IPS DF 6.9 (cell line): ENCODE results near the gene CPB1.
"Not testable (repeated sequence)": the region's sequence is repeated elsewhere in the genome, so short reads cannot be mapped to it uniquely, and the experiment has no call there.

Source experiments
- DNase-seq: peaks from one replicate; pipeline ENCODE4 v3.0.0-alpha.2; 2013; ENCODE audit warnings: low read depth, low spot score
- H3K27ac ChIP-seq: one replicate; pipeline ENCODE4 v1.5.1; 2013; ENCODE audit warnings: low read length, control low read depth
- H3K27me3 ChIP-seq: 2 replicates; pipeline ENCODE4 v1.6.1; 2013; ENCODE audit warnings: mild to moderate bottlenecking, low read length; ENCODE audit not compliant: control insufficient read depth, insufficient read depth
- H3K36me3 ChIP-seq: 2 replicates; pipeline ENCODE4 v1.6.1; 2013; ENCODE audit warnings: low read length; ENCODE audit not compliant: control insufficient read depth, insufficient read depth
- H3K4me1 ChIP-seq: 2 replicates; pipeline ENCODE4 v1.6.1; 2013; ENCODE audit warnings: low read length; ENCODE audit not compliant: control insufficient read depth, insufficient read depth
- H3K4me3 ChIP-seq: 2 replicates; pipeline ENCODE4 v1.5.1; 2013; ENCODE audit warnings: mild to moderate bottlenecking, low read length
- H3K9me3 ChIP-seq: 2 replicates; pipeline ENCODE4 v1.6.1; 2013; ENCODE audit warnings: low read length, inconsistent platforms; ENCODE audit not compliant: control insufficient read depth, insufficient read depth
- WGBS: extraction: QIAGEN DNeasy Blood & Tissue Kit; methylation state at CpG from one replicate; pipeline ENCODE4 v1.1.7; 2013; ENCODE audit warnings: mixed read lengths, missing lambda C conversion rate; ENCODE audit not compliant: insufficient read length, insufficient coverage; 5-methylcytosine and 5-hydroxymethylcytosine counted together

Gene CPB1

DNA sequence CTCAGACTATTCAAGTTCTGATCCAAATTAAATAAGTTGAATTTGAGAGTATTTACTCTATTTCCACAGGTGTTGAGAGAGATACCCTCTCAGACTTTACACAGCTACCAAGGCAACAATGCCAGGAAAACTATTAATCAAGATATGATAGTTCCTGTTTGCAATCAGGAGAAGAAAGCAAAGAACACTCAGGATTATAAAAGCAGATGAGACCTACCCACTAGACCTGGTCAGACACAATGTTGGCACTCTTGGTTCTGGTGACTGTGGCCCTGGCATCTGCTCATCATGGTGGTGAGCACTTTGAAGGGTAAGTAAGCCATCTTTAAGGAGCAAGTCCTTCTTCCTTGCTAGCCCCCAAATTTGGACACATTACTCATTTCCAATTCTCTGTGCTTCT is at the start of gene CPB1:
Gene CPB1 (plus strand): TSS at position 227 of the 400 bp plus-strand sequence. CDS start 13 bp downstream, at position 240.
- DNase-seq: no peak
- Histone ChIP-seq H3K9me3 (no peaks in the 10 kb centered on the region), H3K27me3 (no peaks in the 10 kb centered on the region)

DNA sequence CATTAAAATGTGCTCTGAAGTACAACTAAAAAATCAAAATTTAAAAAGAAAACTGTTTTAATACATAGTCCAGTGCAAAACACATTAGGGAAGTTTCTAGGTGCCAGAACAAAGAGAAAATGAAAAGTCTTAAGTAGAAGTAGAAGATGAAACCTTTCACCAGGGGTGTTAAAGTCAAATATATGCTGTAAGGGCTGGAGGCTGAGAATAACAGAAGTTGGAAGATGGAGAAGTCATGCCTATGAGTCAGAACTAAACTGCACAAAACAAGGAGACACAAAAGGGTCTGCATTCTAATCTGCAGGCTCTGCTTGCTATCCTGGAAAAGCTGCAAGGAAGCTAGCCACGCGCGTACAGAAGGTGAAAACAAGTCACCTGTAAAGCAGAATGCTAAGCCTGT is 48.7 kb upstream of the CPB1 start:
- WGBS: no CpG with 5 or more reads among the region's 3 CpGs

More for the DNA sequence above, at the start of gene CPB1:
- Histone ChIP-seq H3K27ac (no peak within 1 kb of the TSS), H3K4me3 (no peak within 1 kb of the TSS), H3K36me3 (no peaks in the 10 kb centered on the region), H3K4me1 (no peaks in the 10 kb centered on the region)

DNA sequence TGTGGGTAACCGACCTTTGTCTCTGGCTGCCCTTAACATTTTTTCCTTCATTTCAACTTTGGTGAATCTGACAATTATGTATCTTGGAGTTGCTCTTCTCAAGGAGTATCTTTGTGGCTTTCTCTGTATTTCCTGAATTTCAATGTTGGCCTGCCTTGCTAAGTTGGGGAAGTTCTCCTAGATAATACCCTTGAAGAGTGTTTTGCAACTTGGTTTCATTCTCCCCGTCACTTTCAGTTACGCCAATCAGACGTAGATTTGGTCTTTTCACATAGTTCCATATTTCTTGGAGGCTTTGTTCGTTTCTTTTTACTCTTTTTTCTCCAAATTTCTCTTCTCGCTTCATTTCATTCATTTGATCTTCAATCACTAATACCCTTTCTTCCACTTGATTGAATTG is 42.6 kb upstream of the CPB1 start:
- not testable (repeated sequence) for H3K36me3 ChIP-seq, H3K4me3 ChIP-seq, DNase-seq, H3K27me3 ChIP-seq, H3K9me3 ChIP-seq, H3K4me1 ChIP-seq, H3K27ac ChIP-seq
- WGBS: no CpG with 5 or more reads among the region's 6 CpGs

More for the DNA sequence above, 48.7 kb upstream of the CPB1 start:
- H3K4me1 ChIP-seq: no peaks in the 10 kb centered on the region
- H3K4me3 ChIP-seq: no peak overlapping the region
- H3K27me3 ChIP-seq: no peaks in the 10 kb centered on the region
- H3K27ac ChIP-seq: no peak overlapping the region
- H3K36me3 ChIP-seq: no peaks in the 10 kb centered on the region
- DNase-seq: no peak
- H3K9me3 ChIP-seq: no peaks in the 10 kb centered on the region

GRCh38 chr3:148786159-148786558 is 41.5 kb upstream of the CPB1 start:
- H3K27ac ChIP-seq, H3K9me3 ChIP-seq, H3K4me3 ChIP-seq, DNase-seq, H3K4me1 ChIP-seq, H3K36me3 ChIP-seq, H3K27me3 ChIP-seq: not testable (repeated sequence)
- WGBS: no CpG with 5 or more reads among the region's 9 CpGs

GRCh38 chr3:148789146-148789545 is 38.5 kb upstream of the CPB1 start:
- Histone ChIP-seq H3K27me3 (no peaks in the 10 kb centered on the region), H3K36me3 (no peaks in the 10 kb centered on the region)

DNA sequence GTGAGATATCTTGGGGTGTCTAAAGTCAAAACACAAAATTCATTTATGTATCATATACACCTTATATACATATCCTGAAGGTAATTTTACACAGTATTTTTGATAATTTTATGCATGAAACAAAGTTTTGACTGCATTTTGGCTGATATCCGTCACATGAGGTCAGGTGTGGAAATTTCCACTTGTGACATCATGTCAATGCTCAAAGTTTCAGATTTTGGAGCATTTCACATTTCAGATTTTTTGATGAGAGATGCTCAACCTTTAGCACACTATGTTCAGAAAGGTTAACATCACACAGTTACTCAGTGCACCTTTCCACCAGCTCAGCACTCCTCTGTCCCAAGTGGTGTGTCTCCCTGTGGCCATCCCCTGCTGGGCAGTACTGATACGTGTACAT is 37.7 kb upstream of the CPB1 start:
- Histone ChIP-seq H3K9me3 (no peaks in the 10 kb centered on the region), H3K27me3 (no peaks in the 10 kb centered on the region), H3K4me1 (no peaks in the 10 kb centered on the region), H3K4me3 (no peak overlapping the region), H3K36me3 (no peaks in the 10 kb centered on the region), H3K27ac (no peak overlapping the region)
- WGBS: no CpG with 5 or more reads among the region's 2 CpGs
- DNase-seq: no peak

More at GRCh38 chr3:148789146-148789545, 38.5 kb upstream of the CPB1 start:
- no CpG with 5 or more reads among the region's 6 CpGs for WGBS
- Histone ChIP-seq H3K4me1 (no peaks in the 10 kb centered on the region), H3K9me3 (no peaks in the 10 kb centered on the region), H3K27ac (no peak overlapping the region), H3K4me3 (no peak overlapping the region)
- DNase-seq: no peak

DNA sequence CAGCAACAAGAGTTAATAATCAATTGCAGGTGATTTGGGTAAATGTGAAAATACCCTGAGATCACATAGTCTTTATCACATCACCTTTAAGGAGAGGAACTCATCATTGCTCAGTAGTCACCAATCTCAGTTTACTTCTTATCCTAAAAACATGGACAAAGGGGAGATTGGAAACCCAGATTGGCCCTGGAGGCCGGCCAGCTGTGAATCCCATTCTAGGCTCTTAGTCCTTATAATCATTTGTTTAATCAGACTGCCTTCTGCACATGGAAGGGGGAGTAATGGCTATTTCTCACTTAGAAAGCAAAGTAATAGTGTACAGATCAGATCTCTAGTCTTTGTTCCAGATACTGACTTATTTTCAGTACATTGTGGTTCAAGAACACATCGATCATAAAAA is 37.2 kb upstream of the CPB1 start:
- Histone ChIP-seq H3K36me3 (no peaks in the 10 kb centered on the region), H3K27me3 (no peaks in the 10 kb centered on the region), H3K4me1 (no peaks in the 10 kb centered on the region), H3K9me3 (no peaks in the 10 kb centered on the region), H3K27ac (no peak overlapping the region), H3K4me3 (no peak overlapping the region)
- WGBS: no CpG with 5 or more reads among the region's 2 CpGs
- no peak for DNase-seq

GRCh38 chr3:148790851-148791735 is 36.5 kb upstream of the CPB1 start:
- H3K4me1 ChIP-seq: no peaks in the 10 kb centered on the region
- no peak overlapping the region for H3K27ac ChIP-seq
- no peak for DNase-seq
- no peaks in the 10 kb centered on the region for H3K9me3 ChIP-seq
- no CpG with 5 or more reads among the region's 6 CpGs for WGBS
- H3K27me3 ChIP-seq: no peaks in the 10 kb centered on the region
- no peaks in the 10 kb centered on the region for H3K36me3 ChIP-seq
- H3K4me3 ChIP-seq: no peak overlapping the region

DNA sequence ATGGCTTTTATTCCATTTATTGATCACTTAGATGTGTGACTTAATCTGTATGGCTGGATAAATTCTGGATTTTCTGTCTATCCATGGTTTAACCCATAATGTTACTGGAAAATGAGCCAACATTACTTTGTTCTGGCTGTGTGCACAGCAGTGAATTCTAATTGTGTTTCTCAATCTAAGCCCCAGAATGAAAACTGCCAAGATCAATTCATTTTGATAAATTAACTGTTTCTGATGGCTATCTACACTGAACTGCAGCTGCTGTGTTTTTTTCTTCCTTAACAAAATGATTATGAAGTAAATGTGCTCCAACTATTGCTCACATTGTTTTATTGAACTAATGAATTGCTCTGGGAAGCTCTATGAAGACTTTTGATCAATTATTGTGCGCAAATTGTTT is 35.7 kb upstream of the CPB1 start:
- H3K27ac ChIP-seq: no peak overlapping the region
- H3K4me3 ChIP-seq: no peak overlapping the region
- DNase-seq: no peak
- no CpG with 5 or more reads among the region's 1 CpG for WGBS
- H3K36me3 ChIP-seq: no peaks in the 10 kb centered on the region
- no peaks in the 10 kb centered on the region for H3K27me3 ChIP-seq
- H3K4me1 ChIP-seq: no peaks in the 10 kb centered on the region
- H3K9me3 ChIP-seq: no peaks in the 10 kb centered on the region

- no peak for DNase-seq
- H3K27me3 ChIP-seq: no peaks in the 10 kb centered on the region
- no CpG with 5 or more reads among the region's 1 CpG for whole genome bisulfite sequencing
- no peaks in the 10 kb centered on the region for H3K4me1 ChIP-seq
- H3K27ac ChIP-seq: no peak overlapping the region
- no peak overlapping the region for H3K4me3 ChIP-seq
- H3K9me3 ChIP-seq: no peaks in the 10 kb centered on the region
- no peaks in the 10 kb centered on the region for H3K36me3 ChIP-seq
Observed at GRCh38 chr3:148792516-148792915, 35.1 kb upstream of the CPB1 start.

GRCh38 chr3:148796799-148797198 is 30.8 kb upstream of the CPB1 start:
- no peak for DNase-seq
- no CpG with 5 or more reads among the region's 1 CpG for WGBS
- Histone ChIP-seq H3K36me3 (no peaks in the 10 kb centered on the region), H3K4me3 (no peak overlapping the region), H3K27me3 (no peaks in the 10 kb centered on the region), H3K27ac (no peak overlapping the region), H3K4me1 (peaks cover 2% of the 10 kb centered on the region; the same call in 1 of the 2 replicates), H3K9me3 (no peaks in the 10 kb centered on the region)
